B cell (primary cell): ENCODE measurements around the gene SRD5A3. TPM values are rescaled to one million over a fixed set of nuclear protein-coding genes. Genes with fewer than 3 reads are reported as not detected.

ENCODE experiments used
- ATAC-seq: fragments of 200-7000 bp; cut with Tn5 transposase; one replicate; pipeline ENCODE4 v1.10.0; 2021; ENCODE audit warnings: low read depth, mild to moderate bottlenecking, moderate number of reproducible peaks, moderate library complexity
- CTCF ChIA-PET: fragments of 350-600 bp; sonication (Branson Sonifier 250); formaldehyde crosslinking; loops from one replicate; lab custom pipeline; 2021; ENCODE audit warnings: antibody characterized with exemption, inconsistent platforms; lab: Charles Lee
- POLR2A ChIA-PET: fragments of 350-600 bp; sonication (Branson Sonifier 250); formaldehyde crosslinking; loops from one replicate; lab custom pipeline; 2021; ENCODE audit warnings: antibody characterized with exemption; lab: Charles Lee
- DNase-seq: peaks from one replicate; pipeline ENCODE4 v3.0.0; 2013
- H2AFZ ChIP-seq: 2 replicates; pipeline ENCODE4 v1.6.1; 2012; ENCODE audit warnings: mild to moderate bottlenecking, low read depth, low read length; ENCODE audit not compliant: insufficient read depth, poor library complexity, severe bottlenecking
- H3K27ac ChIP-seq, 2 donors: 1 replicate in 1 of 2; 2 replicates in 1 of 2; pipeline ENCODE4 v1.5.1; 2012 to 2013; ENCODE audit warnings: low read length in 2 of 2, mild to moderate bottlenecking in 2 of 2, moderate library complexity in 1 of 2
- H3K27me3 ChIP-seq, 4 experiments: fragments of 200-600 bp in 1 of 4; sonication (generic) in 1 of 4; replicated peaks in 1 of 4; 1 replicate in 2 of 4; 2 replicates in 2 of 4; pipeline versions ENCODE4 v1.6.1 to v1.7.0; 2013 to 2016; ENCODE audit warnings: low read length in 3 of 4, mild to moderate bottlenecking in 2 of 4, mixed read lengths in 1 of 4, moderate library complexity in 1 of 4; ENCODE audit not compliant: insufficient read depth in 4 of 4, control insufficient read depth in 3 of 4; ENCODE audit errors: control extremely low read depth in 1 of 4
- H3K36me3 ChIP-seq, 2 experiments: replicated peaks in 1 of 2; 1 replicate in 1 of 2; 2 replicates in 1 of 2; pipeline versions ENCODE4 v1.6.1 to v1.7.1; 2013; ENCODE audit warnings: low read length in 1 of 2; ENCODE audit not compliant: insufficient read depth in 2 of 2, control insufficient read depth in 1 of 2; ENCODE audit errors: control extremely low read depth in 1 of 2, extremely low read depth in 1 of 2
- H3K4me1 ChIP-seq, 2 donors: fragments of 200-600 bp in 1 of 2; sonication (generic) in 1 of 2; 1 replicate in 1 of 2; 2 replicates in 1 of 2; pipeline versions ENCODE4 v1.5.1 to v1.6.1; 2013 to 2017; ENCODE audit warnings: low read length in 2 of 2; ENCODE audit not compliant: control insufficient read depth in 2 of 2, insufficient read depth in 2 of 2
- H3K4me2 ChIP-seq: replicated peaks from 2 replicates; pipeline ENCODE3; 2012; ENCODE audit warnings: mild to moderate bottlenecking, low read depth, low read length; ENCODE audit not compliant: poor library complexity, severe bottlenecking
- H3K4me3 ChIP-seq, 5 experiments: fragments of 200-600 bp in 1 of 5; sonication (generic) in 1 of 5; 1 replicate in 3 of 5; 2 replicates in 2 of 5; pipeline versions ENCODE4 v1.5.1 to v1.7.0; 2011 to 2016; ENCODE audit warnings: low read length in 4 of 5, mild to moderate bottlenecking in 4 of 5, low read depth in 2 of 5, control low read depth in 1 of 5, moderate library complexity in 1 of 5; ENCODE audit not compliant: insufficient read depth in 1 of 5; ENCODE audit errors: control extremely low read depth in 1 of 5, extremely low read depth in 1 of 5
- H3K79me2 ChIP-seq: fragments of 200-600 bp; sonication (generic); one replicate; pipeline ENCODE4 v1.6.0; 2016; ENCODE audit warnings: low read length; ENCODE audit not compliant: control insufficient read depth, insufficient read depth
- H3K9ac ChIP-seq: fragments of 200-600 bp; sonication (generic); 2 replicates; pipeline ENCODE4 v1.6.1; 2017; ENCODE audit warnings: mild to moderate bottlenecking, low read length, moderate library complexity
- H3K9me3 ChIP-seq, 3 donors: one replicate each; pipeline versions ENCODE4 v1.6.1 to v1.7.1; 2013; ENCODE audit warnings: low read length in 2 of 3; ENCODE audit not compliant: control insufficient read depth in 2 of 3, insufficient read depth in 1 of 3; ENCODE audit errors: control extremely low read depth in 1 of 3
- H4K20me1 ChIP-seq: 2 replicates; pipeline ENCODE4 v1.6.0; 2012; ENCODE audit warnings: mild to moderate bottlenecking, low read length; ENCODE audit not compliant: insufficient read depth, control insufficient read depth, poor library complexity, severe bottlenecking
- H3K27ac Mint-ChIP-seq: one replicate; pipeline ENCODE4 v1.8.0; 2021; ENCODE audit warnings: mixed read lengths
- H3K27me3 Mint-ChIP-seq: one replicate; pipeline ENCODE4 v1.8.0; 2021; ENCODE audit warnings: mixed read lengths
- H3K4me1 Mint-ChIP-seq: one replicate; pipeline ENCODE4 v1.8.0; 2021; ENCODE audit warnings: mixed read lengths
- H3K4me3 Mint-ChIP-seq: one replicate; pipeline ENCODE4 v1.8.0; 2021; ENCODE audit warnings: mixed read lengths
- H3K9me3 Mint-ChIP-seq: one replicate; pipeline ENCODE4 v1.8.0; 2022; ENCODE audit warnings: mixed read lengths; ENCODE audit not compliant: insufficient read depth
- EZH2 ChIP-seq: IDR thresholded peaks from 2 replicates; pipeline ENCODE4 v1.6.1; 2012; ENCODE audit warnings: borderline replicate concordance, low read depth, mild to moderate bottlenecking, moderate library complexity, low read length; ENCODE audit not compliant: insufficient read depth, poor library complexity, severe bottlenecking
- WGBS: methylation state at CpG from one replicate; pipeline ENCODE4 v1.1.5; 2013; ENCODE audit warnings: missing lambda C conversion rate; ENCODE audit not compliant: insufficient coverage; 5-methylcytosine and 5-hydroxymethylcytosine counted together
- intact Hi-C: fragments of 100-400 bp; cut with micrococcal nuclease; formaldehyde crosslinking; loops from one replicate; pipeline ENCODE4 v1.10.0; 2022
- polyA plus RNA-seq: library from polyadenylated mRNA; depleted of rRNA; stranded (reverse); fragments of >200 nt; gene quantifications from 2 replicates; pipeline ENCODE4 v1.2.3, GENCODE V29; 2012
- total RNA-seq, 2 donors: library from RNA; stranded (reverse); fragments of 120-200 nt in 1 of 2; gene quantifications; 1 replicate in 1 of 2; 2 replicates in 1 of 2; pipeline versions ENCODE4 v1.2.3 to v1.2.4, GENCODE V29; 2013 to 2022
- TF ChIP-seq, protein P1 (sequence below): fragments of 200-600 bp; IDR thresholded peaks from one replicate; pipeline ENCODE4 v1.8.0; 2022; ENCODE audit warnings: antibody characterized with exemption, mild to moderate bottlenecking

SRD5A3 gene
- total and polyA plus RNA-seq, 2 donors (not counting 1 experiment from before 2014, with no cell fraction given): 0.88 to 3.6 TPM

DNA sequence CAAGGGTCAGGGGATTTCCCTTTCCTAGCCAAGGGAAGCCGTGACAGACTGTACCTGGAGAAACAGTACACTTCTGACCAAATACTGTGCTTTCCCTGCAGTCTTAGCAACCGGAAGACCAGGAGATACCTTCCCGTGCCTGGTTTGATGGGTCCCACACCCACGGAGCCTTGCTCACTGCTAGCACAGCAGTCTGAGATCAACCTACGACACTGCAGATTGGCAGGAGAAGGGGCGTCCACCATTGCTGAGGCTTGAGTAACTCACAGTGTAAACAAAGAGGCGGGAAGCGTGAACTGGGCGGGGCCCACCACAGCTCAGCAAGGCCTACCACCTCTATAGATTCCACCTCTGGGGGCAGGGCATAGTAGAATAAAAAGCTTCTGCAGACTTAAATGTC, 48.7 kb upstream of the SRD5A3 start:
- H3K27ac Mint-ChIP-seq: no peak overlapping the region
- H3K4me1 ChIP-seq: no peaks in the 10 kb centered on the region
- H3K9me3 Mint-ChIP-seq: no peaks in the 10 kb centered on the region
- H4K20me1 ChIP-seq: no peaks in the 10 kb centered on the region
- H3K36me3 ChIP-seq: no peaks in the 10 kb centered on the region
- no peaks in the 10 kb centered on the region for H3K4me1 Mint-ChIP-seq
- ATAC-seq (no peak), DNase-seq (no peak)
- no peak overlapping the region for H3K4me2 ChIP-seq
- H3K27ac ChIP-seq: no peak overlapping the region
- 90% methylated on average over 6 of the region's 9 CpGs for WGBS
- H3K9ac ChIP-seq: no peak overlapping the region
- no peak overlapping the region for H3K4me3 ChIP-seq
- H3K79me2 ChIP-seq: no peaks in the 10 kb centered on the region
- ChIA-PET CTCF (no interaction called here), POLR2A (no interaction called here)
- no peaks in the 10 kb centered on the region for H3K9me3 ChIP-seq
- no peak for TF ChIP-seq EZH2
- no peak overlapping the region for H2AFZ ChIP-seq
- peaks cover 0 to 3% (median 1%) of the 10 kb centered on the region in 4 experiments for H3K27me3 ChIP-seq
- no peak overlapping the region for H3K4me3 Mint-ChIP-seq
- intact Hi-C loops: no loop called here
- H3K27me3 Mint-ChIP-seq: peaks cover 24% of the 10 kb centered on the region

DNA sequence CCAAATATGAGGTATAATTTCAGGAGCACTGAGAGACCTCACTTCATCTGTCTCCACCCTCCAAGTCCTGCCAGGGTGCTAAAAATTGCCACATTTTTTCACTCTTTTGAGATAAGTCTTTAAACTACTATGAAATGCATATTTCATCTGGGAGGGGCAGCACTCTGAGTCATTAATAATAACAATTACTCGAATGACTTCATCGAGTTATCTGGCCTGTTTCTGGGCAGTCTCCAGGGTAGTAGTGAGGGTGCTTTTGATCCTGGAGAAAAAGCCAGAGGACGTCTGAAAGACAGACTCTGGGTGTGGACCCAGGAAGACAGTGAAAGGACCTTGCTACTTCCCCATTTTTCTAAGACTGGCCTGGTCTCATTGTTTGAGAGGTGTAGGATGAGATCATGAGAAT, 42.3 kb upstream of the SRD5A3 start:
- H3K4me3 ChIP-seq: no peak overlapping the region
- no peak for DNase-seq
- CTCF ChIA-PET: no interaction called here
- no peaks in the 10 kb centered on the region for H3K9me3 ChIP-seq
- H3K36me3 ChIP-seq: no peaks in the 10 kb centered on the region
- no peak overlapping the region for H3K9ac ChIP-seq
- peaks cover 0 to 5% (median 0%) of the 10 kb centered on the region in 4 experiments for H3K27me3 ChIP-seq
- intact Hi-C loops: no loop called here
- Mint-ChIP-seq H3K4me3 (no peak overlapping the region), H3K27me3 (peaks cover 9% of the 10 kb centered on the region), H3K9me3 (no peaks in the 10 kb centered on the region), H3K4me1 (no peaks in the 10 kb centered on the region), H3K27ac (no peak overlapping the region)
- H3K4me1 ChIP-seq: no peaks in the 10 kb centered on the region
- POLR2A ChIA-PET: no interaction called here
- ATAC-seq: no peak
- WGBS: 66% methylated on average over 3 of the region's 3 CpGs
- no peak overlapping the region for H3K4me2 ChIP-seq
- H2AFZ ChIP-seq: no peak overlapping the region
- H3K27ac ChIP-seq: no peak overlapping the region
- H4K20me1 ChIP-seq: no peaks in the 10 kb centered on the region
- no peaks in the 10 kb centered on the region for H3K79me2 ChIP-seq
- TF ChIP-seq, protein P1, sequence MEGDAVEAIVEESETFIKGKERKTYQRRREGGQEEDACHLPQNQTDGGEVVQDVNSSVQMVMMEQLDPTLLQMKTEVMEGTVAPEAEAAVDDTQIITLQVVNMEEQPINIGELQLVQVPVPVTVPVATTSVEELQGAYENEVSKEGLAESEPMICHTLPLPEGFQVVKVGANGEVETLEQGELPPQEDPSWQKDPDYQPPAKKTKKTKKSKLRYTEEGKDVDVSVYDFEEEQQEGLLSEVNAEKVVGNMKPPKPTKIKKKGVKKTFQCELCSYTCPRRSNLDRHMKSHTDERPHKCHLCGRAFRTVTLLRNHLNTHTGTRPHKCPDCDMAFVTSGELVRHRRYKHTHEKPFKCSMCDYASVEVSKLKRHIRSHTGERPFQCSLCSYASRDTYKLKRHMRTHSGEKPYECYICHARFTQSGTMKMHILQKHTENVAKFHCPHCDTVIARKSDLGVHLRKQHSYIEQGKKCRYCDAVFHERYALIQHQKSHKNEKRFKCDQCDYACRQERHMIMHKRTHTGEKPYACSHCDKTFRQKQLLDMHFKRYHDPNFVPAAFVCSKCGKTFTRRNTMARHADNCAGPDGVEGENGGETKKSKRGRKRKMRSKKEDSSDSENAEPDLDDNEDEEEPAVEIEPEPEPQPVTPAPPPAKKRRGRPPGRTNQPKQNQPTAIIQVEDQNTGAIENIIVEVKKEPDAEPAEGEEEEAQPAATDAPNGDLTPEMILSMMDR: no peak
- no peak for TF ChIP-seq EZH2
